GM18867 (cell line): ENCODE measurements around the gene MAP2K6.
"Not testable (repeated sequence)": the region's sequence is repeated elsewhere in the genome, so short reads cannot be mapped to it uniquely, and the experiment has no call there.

Source experiments
- ATAC-seq: cut with Tn5 transposase; IDR thresholded peaks from one replicate; pipeline ENCODE4 v1.9.1; 2021; ENCODE audit warnings: mild to moderate bottlenecking, moderate library complexity; ENCODE audit not compliant: unreplicated experiment

The MAP2K6 gene

DNA sequence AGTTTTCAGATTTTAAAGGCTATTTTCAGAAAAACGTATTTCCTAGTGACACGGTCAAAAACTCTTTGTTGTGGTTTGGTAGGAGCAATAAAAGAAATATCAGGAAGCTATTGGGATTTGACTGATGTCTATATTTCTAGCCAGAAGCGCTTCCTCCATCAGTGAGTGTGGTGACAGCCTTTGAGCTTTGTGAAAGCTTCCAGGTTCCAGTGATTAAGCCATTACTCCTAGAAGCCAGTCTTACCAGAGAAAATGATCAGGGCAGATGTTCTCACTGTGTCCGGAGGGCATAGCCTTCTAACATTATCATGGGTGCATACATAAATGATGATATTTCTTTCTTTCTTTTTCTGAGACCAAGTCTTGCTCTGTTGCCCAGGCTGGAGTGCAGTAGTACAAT is 39.6 kb downstream of the MAP2K6 start:
- ATAC-seq, result no peak

DNA sequence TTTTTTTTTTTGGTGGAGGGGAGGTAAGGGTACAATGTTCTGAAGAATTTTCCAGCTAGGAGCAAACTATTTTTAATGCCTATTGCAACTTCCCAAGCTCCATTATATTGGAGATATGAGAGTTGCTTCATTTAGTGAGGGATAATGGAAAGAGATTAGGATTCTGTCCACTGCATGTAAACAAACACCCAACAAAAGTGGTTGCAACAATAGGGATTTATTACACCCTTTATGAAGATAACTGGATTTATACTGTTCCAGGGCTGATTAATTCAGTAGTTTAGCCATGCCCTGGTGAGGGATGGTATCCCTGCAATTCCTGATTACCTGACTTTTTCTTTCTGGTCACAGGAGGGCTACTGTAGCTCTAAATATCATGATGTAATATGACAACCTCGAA is 40.5 kb downstream of the MAP2K6 start:
- ATAC-seq, result no peak

DNA sequence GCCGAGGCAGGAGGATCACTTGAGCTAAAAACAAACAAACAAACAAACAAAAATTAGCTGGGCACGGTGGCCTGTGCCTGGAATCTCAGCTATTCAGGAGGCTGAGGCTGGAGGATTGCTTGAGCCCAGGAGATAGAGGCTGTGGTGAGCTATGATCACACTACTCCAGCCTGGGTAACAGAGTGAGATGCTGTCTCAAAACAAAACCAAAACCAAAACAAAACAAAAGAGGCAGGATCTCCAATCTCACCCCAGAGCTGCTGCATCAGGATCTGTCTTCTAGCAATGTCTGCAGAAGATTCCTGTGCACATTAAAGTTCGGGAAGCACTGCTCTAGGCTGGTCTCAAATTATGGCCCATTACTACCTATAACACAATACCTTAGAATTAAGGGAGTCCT is 43.1 kb downstream of the MAP2K6 start:
- ATAC-seq, result no peak

DNA sequence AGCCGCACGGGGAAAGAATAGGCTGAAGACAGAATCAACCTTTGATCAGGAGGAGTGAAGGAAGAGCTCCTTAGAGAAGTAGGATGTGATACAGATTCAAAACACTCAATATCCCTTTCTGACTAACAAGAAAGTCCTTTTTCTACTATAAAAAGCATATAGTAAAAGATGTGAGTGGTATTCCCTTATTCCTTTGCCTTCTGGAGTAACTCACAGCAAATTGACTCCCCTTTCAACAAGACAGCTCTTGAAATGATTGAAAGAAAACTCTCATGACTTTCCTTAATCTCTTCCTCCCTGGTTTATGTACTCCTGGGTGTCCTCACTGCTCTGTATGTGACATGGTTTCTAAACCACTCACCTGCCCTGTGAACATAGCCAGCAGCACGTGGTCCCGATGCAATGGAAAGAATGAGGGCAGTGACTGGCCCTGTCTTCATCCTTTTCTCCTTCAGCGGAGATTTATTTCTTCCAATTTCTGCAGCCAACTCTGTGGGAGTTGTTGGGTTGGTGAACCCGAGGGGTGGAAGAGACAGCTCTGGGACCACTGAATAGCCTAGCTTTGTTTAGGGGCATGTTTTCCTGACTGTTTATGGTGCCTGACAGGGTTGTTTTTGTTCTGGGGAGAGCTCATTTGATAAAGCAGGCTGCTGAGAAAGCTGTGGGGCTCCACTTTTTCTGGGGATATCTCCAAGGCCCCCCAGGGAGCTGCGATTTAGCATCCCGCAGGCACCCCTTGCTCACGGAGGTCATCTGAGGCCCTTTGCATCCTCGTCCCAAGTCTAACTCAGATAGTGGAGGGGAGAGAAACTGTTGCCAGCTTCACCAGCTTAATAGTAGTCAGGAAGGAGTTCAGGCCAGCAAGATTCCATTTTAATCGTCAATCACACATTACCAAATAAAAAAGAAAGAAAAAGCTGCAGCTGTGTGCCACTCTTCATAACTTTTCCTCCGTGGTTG is 46.7 kb downstream of the MAP2K6 start:
- no peak for ATAC-seq

DNA sequence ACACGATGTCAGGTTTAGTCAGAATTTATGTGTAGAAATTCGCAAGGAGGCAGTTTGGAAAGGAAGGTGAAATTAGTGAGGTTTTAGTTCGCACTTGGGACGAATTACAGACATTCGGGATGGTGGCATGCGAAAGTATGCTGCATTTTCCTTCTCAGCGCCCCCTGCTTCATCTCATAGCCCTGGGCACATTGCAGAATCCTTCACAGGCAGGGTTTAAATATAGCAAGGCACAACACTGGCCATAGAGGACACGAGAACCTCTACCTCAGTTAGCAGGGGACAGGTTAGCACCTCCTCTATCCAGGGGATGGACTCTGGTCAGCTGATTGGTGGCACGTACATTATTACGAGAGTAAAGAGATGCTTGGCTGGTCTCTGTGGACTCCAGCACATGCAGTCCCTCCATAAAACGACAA is 47.5 kb downstream of the MAP2K6 start:
- ATAC-seq, result no peak

DNA sequence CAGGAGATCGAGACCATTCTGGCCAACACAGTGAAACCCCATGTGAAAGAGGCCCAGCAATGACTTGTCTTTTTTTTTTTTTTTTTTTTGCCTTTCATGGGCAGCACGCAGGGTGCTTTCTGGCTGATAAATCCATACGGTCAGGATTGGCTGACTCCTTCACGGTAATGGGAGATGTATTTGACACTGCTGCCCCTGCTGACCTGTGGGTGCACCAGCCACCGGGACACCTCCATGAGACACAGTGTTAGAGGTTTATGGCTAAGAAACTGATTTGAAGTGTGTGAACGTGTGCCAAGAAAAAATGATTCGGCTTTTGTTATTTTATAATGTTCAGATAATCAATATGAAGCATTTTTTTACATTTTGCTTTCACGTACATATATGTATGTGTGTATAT is 48.4 kb downstream of the MAP2K6 start:
- no peak for ATAC-seq

DNA sequence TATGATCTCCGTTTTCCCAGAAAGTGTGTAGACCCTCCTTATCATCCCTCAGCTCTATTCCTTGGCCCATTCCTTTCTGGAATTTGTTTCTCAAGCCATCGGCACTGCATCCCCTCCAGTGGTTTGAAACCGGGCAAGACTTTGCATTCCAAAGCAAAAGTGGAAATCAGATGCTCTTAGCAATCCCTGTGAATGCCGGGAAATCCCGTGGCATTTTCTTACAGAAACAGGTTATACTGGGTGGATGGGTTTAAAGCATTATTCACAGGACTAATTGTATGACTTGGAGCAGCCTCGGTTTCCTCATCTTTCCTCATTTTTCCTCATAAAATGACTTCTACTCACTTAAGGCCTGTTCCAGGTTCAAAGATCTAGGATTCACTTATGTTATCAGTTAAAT is 52.0 kb downstream of the MAP2K6 start:
- no peak for ATAC-seq

DNA sequence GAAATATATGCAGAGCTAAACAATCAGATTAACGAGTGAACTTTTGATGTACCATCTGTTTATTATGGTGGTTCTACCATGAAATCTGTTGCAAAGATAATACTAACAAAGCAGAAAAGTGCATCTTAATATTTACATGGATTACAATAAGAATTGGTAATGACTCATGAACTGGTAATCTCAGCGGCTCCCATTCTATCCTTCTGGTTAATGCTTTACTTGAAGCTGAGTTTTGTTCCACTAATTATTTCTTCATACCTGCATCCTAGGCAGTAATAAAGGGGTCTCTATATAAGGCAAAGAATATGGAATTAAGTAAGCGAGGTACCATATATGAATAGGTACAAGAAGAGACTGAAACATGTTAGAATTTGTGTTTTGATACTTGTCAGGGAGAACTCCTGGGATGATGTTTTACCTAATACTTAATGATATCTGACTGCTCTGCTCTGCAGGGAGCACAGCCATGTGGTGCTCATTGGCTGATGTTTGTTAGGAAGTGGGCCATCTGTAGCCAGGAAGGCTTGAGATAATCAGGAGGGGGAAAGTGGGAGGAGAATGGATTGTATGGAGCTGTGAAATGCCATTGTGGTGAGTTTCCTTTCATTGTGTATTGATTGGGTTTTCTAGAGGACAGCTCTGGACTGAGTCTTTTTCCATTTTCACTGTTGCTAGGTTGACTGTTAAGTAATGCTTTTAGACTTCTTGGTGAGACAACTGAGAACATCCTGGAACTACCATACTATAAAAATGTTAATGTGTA is 52.6 kb downstream of the MAP2K6 start:
- ATAC-seq, result no peak

DNA sequence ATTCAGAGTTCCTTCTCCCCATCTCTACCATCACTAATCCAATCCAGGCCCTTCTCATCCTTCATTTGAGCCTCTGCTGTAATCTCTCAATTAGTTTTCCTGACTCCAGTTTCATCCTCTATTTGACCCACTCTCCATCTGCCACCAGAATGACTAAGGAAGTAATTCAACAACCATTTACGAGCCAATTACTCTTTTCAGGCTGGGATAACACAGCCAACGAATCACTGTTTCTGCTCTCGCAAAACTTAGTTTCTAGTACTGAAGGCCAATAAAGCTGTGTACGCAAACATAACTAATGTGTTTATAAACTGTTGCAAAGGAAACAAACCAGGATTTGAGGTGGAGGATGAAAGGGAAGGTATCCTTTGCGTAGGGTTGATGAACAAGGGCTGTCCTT is 53.7 kb downstream of the MAP2K6 start:
- no peak for ATAC-seq

DNA sequence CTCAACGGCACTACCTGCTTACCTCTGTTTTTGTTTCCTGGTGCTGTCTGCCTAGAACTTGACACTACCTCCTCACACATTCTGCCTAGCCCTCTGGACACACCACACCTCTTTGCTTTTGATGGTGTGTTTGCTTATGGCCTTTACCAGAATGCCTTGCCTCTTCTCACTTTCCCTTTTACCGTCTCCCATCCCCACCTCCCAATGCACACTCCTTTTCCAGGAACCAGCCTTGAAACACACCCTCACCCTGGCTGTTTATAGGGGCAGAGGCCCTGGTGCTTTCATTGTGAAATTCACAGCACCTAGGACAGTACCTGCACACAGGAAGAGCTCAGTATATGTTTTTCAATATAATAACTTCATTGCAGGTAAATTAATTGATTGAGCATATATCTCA is 56.2 kb downstream of the MAP2K6 start:
- ATAC-seq, result no peak

DNA sequence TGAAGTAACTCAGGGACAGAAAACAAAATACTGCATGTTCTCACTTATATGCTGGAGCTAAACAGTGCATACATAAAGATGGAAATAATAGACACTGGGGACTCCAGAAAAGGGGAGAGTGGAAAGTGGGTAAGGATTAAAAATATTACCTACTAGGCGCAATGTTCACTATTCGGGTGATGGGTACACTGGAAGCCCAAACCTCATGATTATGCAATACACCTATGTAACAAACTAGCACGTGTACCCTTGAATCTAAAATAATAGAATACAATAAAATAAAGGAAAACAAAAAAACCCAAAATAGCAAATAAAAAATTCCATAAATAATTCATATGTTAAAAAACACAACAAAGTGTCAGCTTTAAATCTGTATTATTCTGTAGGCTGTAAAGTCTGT is 56.9 kb downstream of the MAP2K6 start:
- ATAC-seq, result no peak

DNA sequence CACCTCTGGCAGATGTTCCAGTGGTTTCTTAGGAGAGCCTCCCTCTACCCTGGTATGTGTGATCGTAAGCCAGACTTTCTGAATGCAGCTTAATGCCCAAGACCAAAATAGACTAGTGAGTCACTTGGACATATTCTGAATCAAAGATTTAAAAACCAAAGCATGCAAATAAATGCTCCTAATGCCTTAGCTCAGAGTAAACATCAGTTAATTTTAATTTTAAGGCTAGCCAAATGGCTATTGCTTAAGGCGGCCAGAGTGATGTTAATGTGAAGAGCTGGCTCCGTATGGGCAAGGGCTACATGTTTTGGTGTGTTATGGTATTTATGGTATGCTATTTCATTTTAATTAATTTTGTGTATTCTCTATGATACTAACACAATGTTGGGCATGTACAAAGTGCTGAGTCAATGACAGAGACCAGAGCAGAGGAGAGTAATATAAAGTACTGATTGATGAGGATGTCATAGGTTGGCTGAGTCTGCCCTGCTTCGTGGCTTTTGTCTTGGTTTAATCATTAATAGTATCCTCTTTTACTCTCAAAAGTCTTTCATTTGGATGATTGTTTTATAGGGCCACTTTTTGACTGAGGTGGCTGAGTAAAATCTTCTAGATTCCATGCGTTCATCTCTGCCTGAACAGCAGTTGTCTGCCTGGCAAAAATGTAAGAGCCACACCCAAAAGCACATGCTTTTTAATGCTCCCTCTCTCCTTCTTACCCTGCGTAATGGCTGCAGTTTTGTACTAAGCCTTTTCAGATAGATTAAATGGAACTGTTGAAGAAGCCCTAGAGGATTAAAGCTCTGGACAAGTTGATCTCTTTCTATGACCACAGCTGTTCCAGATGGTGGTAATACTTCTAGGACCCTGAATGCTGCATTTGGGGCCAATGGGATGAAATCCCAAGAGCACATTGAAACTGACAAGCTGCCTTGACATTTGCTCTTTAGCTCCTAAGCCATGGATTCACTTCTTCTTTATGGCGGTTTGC is 59.6 kb downstream of the MAP2K6 start:
- no peak for ATAC-seq

DNA sequence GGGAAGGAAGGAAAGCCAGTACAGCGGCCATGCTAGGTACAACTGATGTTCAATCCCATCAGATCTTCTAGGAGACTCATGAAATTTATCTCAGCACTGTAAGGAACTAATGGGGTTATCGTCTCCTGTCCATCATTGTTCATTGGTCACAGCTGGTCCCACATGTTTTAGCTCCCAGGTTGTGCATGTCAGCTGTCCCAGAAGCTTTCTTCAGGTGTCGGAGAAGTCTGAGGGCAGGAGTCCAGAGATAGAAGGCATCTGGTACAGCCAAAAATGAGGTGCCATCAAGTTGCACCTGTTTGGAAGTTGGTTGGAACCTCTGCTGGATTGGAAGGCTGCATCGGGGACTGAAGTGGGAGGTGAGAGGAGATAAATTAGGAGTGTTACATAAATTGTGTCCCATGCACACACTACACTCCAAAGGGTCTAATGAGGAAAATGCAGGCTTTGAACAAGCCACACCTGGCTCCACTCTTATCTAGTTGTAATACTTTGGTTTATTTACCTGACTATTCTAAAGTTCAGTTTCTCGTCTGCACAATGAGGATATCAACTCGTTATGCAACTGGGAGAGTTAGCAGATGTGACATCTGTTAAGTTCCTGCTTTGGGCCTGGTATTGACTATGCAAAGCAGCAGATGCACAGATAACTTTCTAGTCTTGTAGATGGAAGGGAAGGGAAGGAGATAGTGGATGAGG is 62.9 kb downstream of the MAP2K6 start:
- no peak for ATAC-seq

DNA sequence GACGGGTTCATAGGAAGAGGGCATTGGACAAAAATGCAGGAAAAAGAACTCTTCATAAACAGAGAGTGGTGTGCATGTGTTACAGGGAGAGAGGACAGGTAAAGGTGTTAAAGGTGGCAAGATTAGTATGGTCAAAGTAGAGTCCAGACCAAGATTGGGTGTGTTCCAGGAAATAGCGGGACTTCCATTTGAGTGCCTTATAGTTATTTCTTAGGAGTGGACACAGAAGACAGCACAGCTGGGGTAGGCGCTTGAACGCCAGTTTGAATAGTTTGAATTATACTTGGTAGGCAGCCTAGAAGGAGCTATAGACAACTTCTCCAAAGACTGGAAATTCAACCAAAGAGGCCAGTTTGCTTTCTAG is 63.4 kb downstream of the MAP2K6 start:
- no peak for ATAC-seq

DNA sequence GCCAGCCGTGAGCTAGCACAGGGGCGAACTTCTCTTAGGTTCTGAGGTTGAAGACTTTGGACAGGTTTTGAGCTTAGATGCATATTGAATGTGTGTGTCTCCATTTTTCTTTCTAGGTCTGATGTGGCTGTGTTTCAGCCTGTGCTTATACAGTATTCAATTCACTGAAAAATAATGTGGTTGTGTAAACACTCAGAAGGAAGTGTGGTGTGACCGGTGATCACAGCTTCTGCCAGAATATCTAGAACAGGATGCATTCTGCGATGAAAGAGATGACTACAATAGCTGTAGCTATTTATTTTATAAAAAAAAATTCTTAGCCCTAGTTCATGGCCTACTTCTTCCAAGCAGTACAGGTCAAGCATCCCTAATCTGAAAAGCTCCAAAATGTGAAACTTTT is 64.4 kb downstream of the MAP2K6 start:
- ATAC-seq, result no peak

DNA sequence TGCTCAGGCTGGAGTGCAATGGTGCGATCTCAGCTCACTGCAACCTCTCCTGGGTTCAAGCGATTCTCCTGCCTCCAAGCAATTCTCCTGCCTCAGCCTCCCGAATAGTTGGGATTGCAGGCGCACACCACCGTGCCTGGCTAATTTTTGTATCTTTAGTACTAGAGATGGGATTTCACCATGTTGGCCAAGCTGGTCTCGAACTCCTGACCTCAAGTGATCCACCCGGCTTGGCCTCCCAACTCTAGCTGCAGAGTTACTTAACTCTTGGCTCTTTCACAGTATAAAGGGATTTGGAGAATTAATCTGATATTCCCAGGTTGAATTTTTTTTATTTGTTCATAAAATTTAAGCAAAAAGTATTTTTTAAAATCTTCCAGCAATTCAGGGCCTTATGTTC is 65.3 kb downstream of the MAP2K6 start:
- ATAC-seq, result not testable (repeated sequence)

DNA sequence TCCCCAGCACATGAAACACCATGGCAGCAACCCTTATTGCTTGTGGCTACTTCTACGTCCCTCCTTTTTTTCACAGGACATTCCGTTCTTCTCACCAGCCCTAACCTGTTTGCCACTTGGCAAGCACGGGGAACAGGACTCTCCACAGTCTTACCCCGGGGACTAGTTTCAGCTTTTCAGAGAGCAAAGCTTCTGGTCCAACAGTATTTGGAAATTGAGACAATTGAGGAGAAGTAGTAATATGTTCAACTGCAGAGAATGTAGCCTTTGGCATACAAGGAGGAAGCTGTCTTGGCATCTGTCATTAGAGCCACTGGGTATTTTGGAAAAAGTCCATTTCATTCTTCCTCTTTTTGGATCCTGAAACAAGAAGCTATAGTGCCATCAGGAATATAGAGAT is 65.7 kb downstream of the MAP2K6 start:
- no peak for ATAC-seq

DNA sequence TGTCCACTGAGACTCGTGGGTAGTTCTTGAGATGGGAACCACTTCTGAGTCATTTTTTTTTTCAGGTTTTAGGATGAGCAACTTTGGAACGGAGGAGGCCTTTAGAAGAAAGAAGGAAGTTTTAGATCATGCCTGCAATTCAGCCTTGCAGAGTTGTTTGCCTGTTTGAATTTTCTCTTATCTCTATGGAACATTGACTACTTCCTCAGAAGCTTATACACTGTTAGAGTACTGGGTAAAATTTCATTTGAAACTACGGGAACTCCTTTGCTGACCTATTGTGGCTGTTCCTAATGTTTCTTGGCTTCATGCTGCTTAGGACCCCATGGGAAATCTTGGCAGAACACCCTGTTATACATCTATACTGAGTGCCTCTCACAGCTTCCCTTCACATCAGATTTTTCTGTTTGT is 70.8 kb downstream of the MAP2K6 start:
- ATAC-seq, result no peak

DNA sequence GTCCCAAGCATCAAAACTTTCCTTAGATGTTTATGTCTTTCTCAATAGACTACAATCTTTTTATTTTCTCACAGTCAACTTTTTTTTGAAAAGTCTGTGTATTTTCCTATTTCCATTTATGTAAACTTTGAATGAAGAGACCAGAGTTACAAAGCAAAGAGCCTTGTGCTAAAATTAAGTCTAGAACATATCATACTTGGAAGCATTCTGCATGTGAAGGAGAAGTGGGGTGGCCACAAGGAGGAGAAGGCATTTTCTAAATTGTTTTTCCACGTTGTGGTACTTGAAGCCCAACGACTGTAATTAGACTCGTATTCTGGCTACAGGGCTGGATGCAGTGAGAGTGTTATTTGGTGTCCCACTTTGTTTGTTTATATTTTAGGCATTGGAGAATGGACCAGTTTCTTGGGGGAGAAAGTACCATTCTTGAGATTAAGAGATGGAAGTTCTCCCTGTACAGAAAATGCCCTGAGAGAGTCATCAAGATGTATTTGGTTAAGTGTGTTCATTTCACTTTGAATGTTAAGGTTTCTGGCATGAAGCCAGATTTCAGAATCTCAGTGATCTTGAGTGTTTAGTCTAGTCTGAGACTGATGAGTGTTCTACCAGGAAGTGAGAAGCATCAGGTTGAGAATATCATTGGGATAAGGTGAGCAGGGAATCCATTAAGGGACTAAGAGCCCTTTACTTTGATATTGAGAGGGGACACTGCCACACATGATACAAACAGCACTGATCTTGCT is 71.6 kb downstream of the MAP2K6 start:
- no peak for ATAC-seq
